Measurements from ENCODE around the gene CFAP100. TPM values are rescaled to one million over a fixed set of nuclear protein-coding genes. Genes with fewer than 3 reads are reported as not detected.
A peak's percentile ranks its signal among the peaks of the same experiment; 100 is the strongest.

Gene CFAP100
- total and polyA plus RNA-seq, 10 donors = not detected

DNA sequence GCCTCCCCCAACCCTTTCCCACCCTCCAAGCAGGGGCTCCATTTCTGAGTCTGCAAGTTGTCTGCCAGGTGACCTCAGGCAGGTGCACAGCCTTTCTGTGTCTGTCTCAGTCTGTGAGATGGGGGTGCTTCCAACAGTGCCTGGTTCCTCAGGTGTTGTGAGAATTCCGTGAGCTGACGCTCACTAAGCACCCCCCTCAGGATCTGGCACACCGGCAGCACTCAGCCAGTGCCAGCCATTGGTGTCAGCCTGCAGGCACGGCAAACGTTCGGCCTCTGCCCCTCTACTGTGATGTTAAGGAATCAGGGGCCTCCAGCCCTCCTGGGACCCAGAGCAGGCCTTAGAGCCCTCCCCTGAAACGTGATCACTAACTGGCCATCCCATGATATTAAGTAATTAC, 39.9 kb upstream of the CFAP100 start:
- TF ChIP-seq POLR2A (IDR thresholded peaks at IDR 0.05) (no peak), POLR2AphosphoS5 (IDR thresholded peaks at IDR 0.05) (no peak)
- TF ChIP-seq, protein P1, sequence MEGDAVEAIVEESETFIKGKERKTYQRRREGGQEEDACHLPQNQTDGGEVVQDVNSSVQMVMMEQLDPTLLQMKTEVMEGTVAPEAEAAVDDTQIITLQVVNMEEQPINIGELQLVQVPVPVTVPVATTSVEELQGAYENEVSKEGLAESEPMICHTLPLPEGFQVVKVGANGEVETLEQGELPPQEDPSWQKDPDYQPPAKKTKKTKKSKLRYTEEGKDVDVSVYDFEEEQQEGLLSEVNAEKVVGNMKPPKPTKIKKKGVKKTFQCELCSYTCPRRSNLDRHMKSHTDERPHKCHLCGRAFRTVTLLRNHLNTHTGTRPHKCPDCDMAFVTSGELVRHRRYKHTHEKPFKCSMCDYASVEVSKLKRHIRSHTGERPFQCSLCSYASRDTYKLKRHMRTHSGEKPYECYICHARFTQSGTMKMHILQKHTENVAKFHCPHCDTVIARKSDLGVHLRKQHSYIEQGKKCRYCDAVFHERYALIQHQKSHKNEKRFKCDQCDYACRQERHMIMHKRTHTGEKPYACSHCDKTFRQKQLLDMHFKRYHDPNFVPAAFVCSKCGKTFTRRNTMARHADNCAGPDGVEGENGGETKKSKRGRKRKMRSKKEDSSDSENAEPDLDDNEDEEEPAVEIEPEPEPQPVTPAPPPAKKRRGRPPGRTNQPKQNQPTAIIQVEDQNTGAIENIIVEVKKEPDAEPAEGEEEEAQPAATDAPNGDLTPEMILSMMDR (IDR thresholded peaks at IDR 0.05 in 8 of 11, conservative IDR thresholded peaks at IDR 0.05 in 3 of 11) = no peak
- WGBS, 5 donors = 72 to 92% (median 88%) methylated on average over 2 to 7 of the region's 7 CpGs
- Histone ChIP-seq H3K36me3 (peaks cover 0 to 10% (median 0%) of the 10 kb centered on the region in 6 donors), H3K4me3 (no peak overlapping the region), H3K27ac (peak overlapping the region in 2 of 8 donors; percentile 44 to 81), H3K9me3 (no peaks in the 10 kb centered on the region), H3K4me1 (peaks cover 0 to 40% (median 36%) of the 10 kb centered on the region in 6 donors), H3K27me3 (replicated peaks in 1 of 7) (peaks cover 0 to 52% (median 18%) of the 10 kb centered on the region in 7 donors)
- peak; percentile 58 for DNase-seq
- intact Hi-C loops (cut with DNase I; ENCODE audit: low total_unique reads) = no loop called here

DNA sequence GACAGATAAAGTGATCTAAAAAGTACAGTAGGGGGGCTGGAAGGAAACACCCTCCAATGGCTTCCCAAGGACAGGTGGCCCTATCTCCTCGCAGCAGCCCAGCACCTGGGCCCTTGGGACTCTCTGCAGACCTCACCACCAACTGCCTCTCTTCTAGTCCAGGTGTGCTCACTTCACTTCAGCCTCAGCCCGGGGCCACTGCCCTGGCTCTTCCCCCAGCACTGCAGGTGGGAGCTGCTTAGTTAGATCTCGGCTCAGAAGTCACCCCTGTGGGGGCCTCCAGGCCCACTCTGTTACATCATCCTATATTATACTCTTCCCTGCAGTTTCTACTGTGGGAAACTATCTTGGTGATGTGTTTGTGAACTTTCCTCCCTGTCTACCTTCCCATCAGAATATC, 39.5 kb upstream of the CFAP100 start:
- Histone ChIP-seq H3K4me3 (peak overlapping the region in 2 of 8 donors; percentile 68 to 84), H3K36me3 (peaks cover 0 to 10% (median 0%) of the 10 kb centered on the region in 6 donors), H3K4me1 (peaks cover 0 to 40% (median 36%) of the 10 kb centered on the region in 6 donors), H3K27me3 (replicated peaks in 1 of 7) (peaks cover 0 to 57% (median 18%) of the 10 kb centered on the region in 7 donors), H3K27ac (peak overlapping the region in 5 of 8 donors; percentile 44 to 81 (median 76)), H3K9me3 (no peaks in the 10 kb centered on the region)
- peak; percentile 59 for DNase-seq
- WGBS, 5 donors = 57 to 75% (median 66%) methylated on average over 3 of the region's 3 CpGs
- intact Hi-C loops (cut with DNase I; ENCODE audit: low total_unique reads) = no loop called here
- TF ChIP-seq POLR2A (IDR thresholded peaks at IDR 0.05) (no peak), POLR2AphosphoS5 (IDR thresholded peaks at IDR 0.05) (no peak)
- TF ChIP-seq, protein P1 (IDR thresholded peaks at IDR 0.05 in 8 of 11, conservative IDR thresholded peaks at IDR 0.05 in 3 of 11) = no peak

DNA sequence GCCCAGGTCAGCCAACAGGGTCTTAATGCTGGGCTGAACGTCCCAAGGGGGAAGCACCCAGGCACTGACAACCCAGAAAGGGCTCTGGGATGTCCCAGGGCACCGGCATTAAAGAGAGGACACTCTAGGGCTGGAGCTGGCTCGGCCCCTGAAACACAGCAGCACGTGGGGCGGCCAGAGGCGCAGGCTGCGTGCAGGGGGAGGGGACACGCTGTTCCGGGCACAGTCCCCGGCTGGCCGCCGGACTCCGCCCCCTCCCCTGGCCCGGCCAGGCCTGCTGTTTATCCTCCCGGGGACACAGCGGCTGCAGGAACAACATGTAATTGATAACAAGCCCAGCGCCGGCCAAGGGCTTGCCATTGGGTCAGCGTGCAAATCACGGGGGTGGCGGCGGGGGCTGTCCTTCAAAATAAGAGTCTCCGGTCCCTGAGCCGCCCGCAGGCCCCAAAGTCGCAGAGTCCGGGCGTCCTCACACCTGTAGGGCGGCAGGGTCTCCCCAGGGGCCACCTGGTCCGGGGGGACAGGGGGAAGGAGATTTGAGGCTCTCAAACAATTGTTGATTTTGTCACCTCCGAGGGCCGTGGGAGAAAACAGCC, 38.8 kb upstream of the CFAP100 start:
- Histone ChIP-seq H3K4me1 (peaks cover 0 to 40% (median 36%) of the 10 kb centered on the region in 6 donors), H3K4me3 (peak overlapping the region; percentile 55 to 84 (median 60)), H3K36me3 (peaks cover 0 to 10% (median 0%) of the 10 kb centered on the region in 6 donors), H3K27me3 (replicated peaks in 1 of 7) (peaks cover 0 to 63% (median 21%) of the 10 kb centered on the region in 7 donors), H3K27ac (peak overlapping the region in 5 of 8 donors; percentile 44 to 81 (median 76)), H3K9me3 (no peaks in the 10 kb centered on the region)
- 4 to 7% (median 5%) methylated on average over 19 to 32 of the region's 32 CpGs for WGBS, 5 donors
- intact Hi-C loops (cut with DNase I; ENCODE audit: low total_unique reads) = no loop called here
- peak; percentile 73 to 87 (median 82) for TF ChIP-seq POLR2AphosphoS5 (IDR thresholded peaks at IDR 0.05)
- TF ChIP-seq, protein P1 (IDR thresholded peaks at IDR 0.05 in 8 of 11, conservative IDR thresholded peaks at IDR 0.05 in 3 of 11) = no peak
- DNase-seq = peak; percentile 90
